CD8-positive, alpha-beta memory T cell (primary cell): Measurements from ENCODE around the gene SPRR5. TPM values are rescaled to one million over a fixed set of nuclear protein-coding genes. Genes with fewer than 3 reads are reported as not detected.

ENCODE experiments used
- CTCF ChIA-PET: fragments of 350-600 bp; sonication (Branson Sonifier 250); formaldehyde crosslinking; loops from one replicate; lab custom pipeline; 2021; ENCODE audit warnings: antibody characterized with exemption; lab: Charles Lee
- POLR2A ChIA-PET: fragments of 350-600 bp; sonication (Branson Sonifier 250); formaldehyde crosslinking; loops from one replicate; lab custom pipeline; 2021; ENCODE audit warnings: antibody characterized with exemption; lab: Charles Lee
- DNase-seq, 5 donors: peaks; one replicate each; pipeline versions ENCODE4 v3.0.0 to v3.0.0-alpha.2; 2020 to 2022; ENCODE audit warnings: mixed read lengths in 1 of 5
- H3K27ac ChIP-seq: one replicate; pipeline ENCODE4 v1.7.0; 2013; ENCODE audit warnings: low read depth, mild to moderate bottlenecking, low read length, moderate library complexity
- H3K27me3 ChIP-seq: 2 replicates; pipeline ENCODE4 v1.7.0; 2013; ENCODE audit warnings: low read length, mild to moderate bottlenecking; ENCODE audit not compliant: insufficient read depth, poor library complexity, severe bottlenecking
- H3K36me3 ChIP-seq: 2 replicates; pipeline ENCODE4 v1.7.0; 2013; ENCODE audit warnings: mild to moderate bottlenecking, low read length, moderate library complexity; ENCODE audit not compliant: insufficient read depth
- H3K4me1 ChIP-seq: 2 replicates; pipeline ENCODE4 v1.7.0; 2013; ENCODE audit warnings: mild to moderate bottlenecking, low read length, moderate library complexity; ENCODE audit not compliant: insufficient read depth
- H3K4me3 ChIP-seq: 2 replicates; pipeline ENCODE4 v1.7.0; 2013; ENCODE audit warnings: mild to moderate bottlenecking, low read length
- H3K9me3 ChIP-seq: 2 replicates; pipeline ENCODE4 v1.7.0; 2013; ENCODE audit warnings: mild to moderate bottlenecking, low read length
- H3K27ac Mint-ChIP-seq, 8 donors: one replicate each; pipeline ENCODE4 v1.8.0; 2020 to 2021; ENCODE audit warnings: mixed read lengths in 8 of 8, mild to moderate bottlenecking in 6 of 8, inconsistent platforms in 3 of 8, moderate library complexity in 3 of 8
- H3K27me3 Mint-ChIP-seq, 2 donors: one replicate each; pipeline ENCODE4 v1.8.0; 2020 to 2021; ENCODE audit warnings: mixed read lengths in 2 of 2, mild to moderate bottlenecking in 1 of 2, moderate library complexity in 1 of 2
- H3K36me3 Mint-ChIP-seq, 3 donors: one replicate each; pipeline ENCODE4 v1.8.0; 2020 to 2021; ENCODE audit warnings: mixed read lengths in 3 of 3, inconsistent platforms in 1 of 3, mild to moderate bottlenecking in 1 of 3
- H3K4me1 Mint-ChIP-seq, 3 donors: one replicate each; pipeline ENCODE4 v1.8.0; 2020 to 2021; ENCODE audit warnings: mixed read lengths in 3 of 3, inconsistent platforms in 1 of 3, mild to moderate bottlenecking in 1 of 3
- H3K4me3 Mint-ChIP-seq, 7 donors: one replicate each; pipeline ENCODE4 v1.8.0; 2020 to 2021; ENCODE audit warnings: mixed read lengths in 7 of 7, mild to moderate bottlenecking in 6 of 7, moderate library complexity in 4 of 7, inconsistent platforms in 2 of 7
- H3K9me3 Mint-ChIP-seq, 5 donors: one replicate each; pipeline ENCODE4 v1.8.0; 2020 to 2022; ENCODE audit warnings: mixed read lengths in 5 of 5, mild to moderate bottlenecking in 3 of 5, moderate library complexity in 2 of 5, inconsistent platforms in 1 of 5
- polyA plus RNA-seq: library from polyadenylated mRNA; unstranded; fragments of 300-500 nt; fragmentation: Illumina TruSeq; gene quantifications from one replicate; pipeline ENCODE4 v1.2.3, GENCODE V29; 2021
- total RNA-seq, 2 experiments: library from RNA; stranded (reverse); gene quantifications; one replicate each; pipeline ENCODE4 v1.2.3, GENCODE V29; 2021

The SPRR5 gene
- total and polyA plus RNA-seq, 3 experiments from 2014 or later: not detected

DNA sequence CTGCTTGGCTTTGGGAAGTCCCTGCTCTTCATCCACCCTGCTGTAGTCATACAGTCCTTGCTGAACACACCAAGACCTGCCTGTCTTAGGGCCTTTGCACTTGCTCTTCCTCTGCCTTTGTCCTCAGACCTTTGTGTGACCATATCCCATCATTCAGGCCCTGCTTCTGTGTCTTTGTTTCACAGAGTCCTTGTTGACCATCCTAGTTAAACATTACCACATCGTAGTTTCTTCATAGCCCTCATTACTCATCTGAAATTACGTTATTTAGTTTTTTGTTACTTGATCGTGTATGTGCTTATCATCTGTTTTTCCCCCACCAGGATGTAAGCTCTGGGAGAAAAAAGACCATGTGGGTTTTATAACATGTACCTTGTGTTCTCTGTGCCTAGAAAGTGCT lies 18.3 kb upstream of the SPRR5 start:
- Mint-ChIP-seq H3K4me1 (no peaks in the 10 kb centered on the region), H3K27me3 (peaks cover 13 to 16% of the 10 kb centered on the region in 2 donors), H3K9me3 (peaks cover 0 to 3% (median 0%) of the 10 kb centered on the region in 5 donors), H3K27ac (no peak overlapping the region), H3K4me3 (no peak overlapping the region), H3K36me3 (no peaks in the 10 kb centered on the region)
- no peak overlapping the region for H3K27ac ChIP-seq
- H3K4me3 ChIP-seq: no peak overlapping the region
- ChIA-PET POLR2A (no interaction called here), CTCF (no interaction called here)
- H3K9me3 ChIP-seq: peaks cover 4% of the 10 kb centered on the region
- no peaks in the 10 kb centered on the region for H3K27me3 ChIP-seq
- H3K4me1 ChIP-seq: no peaks in the 10 kb centered on the region
- no peak for DNase-seq
- H3K36me3 ChIP-seq: no peaks in the 10 kb centered on the region

GRCh38 chr1:152932170-152932811 lies 14.7 kb upstream of the SPRR5 start:
- H3K27me3 ChIP-seq: no peaks in the 10 kb centered on the region
- Mint-ChIP-seq H3K4me1 (no peaks in the 10 kb centered on the region), H3K27me3 (peaks cover 8 to 17% of the 10 kb centered on the region in 2 donors), H3K27ac (no peak overlapping the region), H3K36me3 (no peaks in the 10 kb centered on the region), H3K9me3 (peaks cover 0 to 3% (median 0%) of the 10 kb centered on the region in 5 donors), H3K4me3 (no peak overlapping the region)
- ChIA-PET POLR2A (no interaction called here), CTCF (no interaction called here)
- no peak for DNase-seq
- peaks cover 4% of the 10 kb centered on the region for H3K9me3 ChIP-seq
- no peaks in the 10 kb centered on the region for H3K4me1 ChIP-seq
- no peak overlapping the region for H3K4me3 ChIP-seq
- H3K27ac ChIP-seq: no peak overlapping the region
- H3K36me3 ChIP-seq: no peaks in the 10 kb centered on the region

DNA sequence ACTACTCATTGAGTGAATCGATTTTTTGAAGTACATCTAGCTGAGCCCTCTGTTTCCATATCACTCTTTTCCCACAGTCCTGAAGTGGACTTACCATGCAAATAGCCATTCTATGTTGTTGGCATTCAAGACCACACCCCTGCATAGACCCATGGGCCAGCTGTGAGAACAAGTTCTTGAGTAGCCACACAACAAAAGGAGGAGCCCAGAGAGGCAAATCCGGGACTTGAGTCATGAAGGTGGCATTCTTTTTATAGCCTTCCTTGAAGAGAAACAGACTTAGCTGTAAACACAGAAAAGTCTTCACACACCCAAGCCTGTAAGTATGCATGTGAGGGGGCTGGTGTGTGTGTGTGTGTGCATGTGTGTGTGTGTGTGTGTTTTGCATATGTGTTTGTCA lies 13.8 kb upstream of the SPRR5 start:
- peaks cover 4% of the 10 kb centered on the region for H3K9me3 ChIP-seq
- no peaks in the 10 kb centered on the region for H3K27me3 ChIP-seq
- Mint-ChIP-seq H3K27ac (no peak overlapping the region), H3K9me3 (peaks cover 0 to 3% (median 0%) of the 10 kb centered on the region in 5 donors), H3K4me3 (no peak overlapping the region), H3K36me3 (no peaks in the 10 kb centered on the region), H3K4me1 (no peaks in the 10 kb centered on the region), H3K27me3 (peaks cover 8 to 17% of the 10 kb centered on the region in 2 donors)
- no peaks in the 10 kb centered on the region for H3K36me3 ChIP-seq
- CTCF ChIA-PET: no interaction called here
- no peak overlapping the region for H3K4me3 ChIP-seq
- no peak for DNase-seq
- no peaks in the 10 kb centered on the region for H3K4me1 ChIP-seq
- POLR2A ChIA-PET: no interaction called here
- H3K27ac ChIP-seq: no peak overlapping the region

GRCh38 chr1:152940614-152941013 lies 6.4 kb upstream of the SPRR5 start:
- Histone ChIP-seq H3K36me3 (no peaks in the 10 kb centered on the region), H3K4me3 (no peak overlapping the region), H3K27me3 (no peaks in the 10 kb centered on the region), H3K4me1 (no peaks in the 10 kb centered on the region), H3K9me3 (no peaks in the 10 kb centered on the region), H3K27ac (no peak overlapping the region)
- H3K27me3 Mint-ChIP-seq: peaks cover 4 to 8% of the 10 kb centered on the region in 2 donors
- no peak overlapping the region for H3K27ac Mint-ChIP-seq
- CTCF ChIA-PET: no interaction called here
- H3K9me3 Mint-ChIP-seq: peaks cover 0 to 3% (median 1%) of the 10 kb centered on the region in 5 donors
- peaks cover 0 to 2% (median 0%) of the 10 kb centered on the region in 3 donors for H3K36me3 Mint-ChIP-seq
- no peak for DNase-seq
- POLR2A ChIA-PET: no interaction called here
- H3K4me3 Mint-ChIP-seq: no peak overlapping the region
- H3K4me1 Mint-ChIP-seq: no peaks in the 10 kb centered on the region

- H3K4me1 ChIP-seq: no peaks in the 10 kb centered on the region
- no peaks in the 10 kb centered on the region for H3K9me3 ChIP-seq
- no peaks in the 10 kb centered on the region for H3K4me1 Mint-ChIP-seq
- H3K27ac ChIP-seq: no peak overlapping the region
- H3K9me3 Mint-ChIP-seq: peaks cover 0 to 3% (median 1%) of the 10 kb centered on the region in 5 donors
- H3K36me3 Mint-ChIP-seq: peaks cover 0 to 2% (median 0%) of the 10 kb centered on the region in 3 donors
- H3K4me3 Mint-ChIP-seq: no peak overlapping the region
- ChIA-PET POLR2A (no interaction called here), CTCF (no interaction called here)
- no peak overlapping the region for H3K4me3 ChIP-seq
- H3K27me3 ChIP-seq: no peaks in the 10 kb centered on the region
- H3K36me3 ChIP-seq: no peaks in the 10 kb centered on the region
- H3K27me3 Mint-ChIP-seq: peaks cover 4 to 12% of the 10 kb centered on the region in 2 donors
- DNase-seq: no peak
- no peak overlapping the region for H3K27ac Mint-ChIP-seq
Observed at GRCh38 chr1:152941037-152941711, 5.8 kb upstream of the SPRR5 start.

GRCh38 chr1:152942161-152942560 lies 4.8 kb upstream of the SPRR5 start:
- CTCF ChIA-PET: no interaction called here
- no peak overlapping the region for H3K27ac Mint-ChIP-seq
- DNase-seq: no peak
- Histone ChIP-seq H3K27me3 (no peaks in the 10 kb centered on the region), H3K27ac (no peak overlapping the region), H3K9me3 (no peaks in the 10 kb centered on the region), H3K36me3 (no peaks in the 10 kb centered on the region), H3K4me3 (no peak overlapping the region), H3K4me1 (no peaks in the 10 kb centered on the region)
- peaks cover 0 to 3% (median 1%) of the 10 kb centered on the region in 5 donors for H3K9me3 Mint-ChIP-seq
- no peaks in the 10 kb centered on the region for H3K4me1 Mint-ChIP-seq
- POLR2A ChIA-PET: no interaction called here
- peaks cover 5 to 19% of the 10 kb centered on the region in 2 donors for H3K27me3 Mint-ChIP-seq
- peaks cover 0 to 2% (median 0%) of the 10 kb centered on the region in 3 donors for H3K36me3 Mint-ChIP-seq
- no peak overlapping the region for H3K4me3 Mint-ChIP-seq

- H3K4me3 ChIP-seq: no peak overlapping the region
- no peaks in the 10 kb centered on the region for H3K36me3 ChIP-seq
- H3K4me1 ChIP-seq: no peaks in the 10 kb centered on the region
- Mint-ChIP-seq H3K36me3 (no peaks in the 10 kb centered on the region), H3K4me1 (no peaks in the 10 kb centered on the region), H3K27ac (no peak overlapping the region), H3K4me3 (no peak overlapping the region), H3K9me3 (no peaks in the 10 kb centered on the region), H3K27me3 (peaks cover 10 to 18% of the 10 kb centered on the region in 2 donors)
- CTCF ChIA-PET: no interaction called here
- H3K27me3 ChIP-seq: no peaks in the 10 kb centered on the region
- POLR2A ChIA-PET: no interaction called here
- no peak for DNase-seq
- H3K9me3 ChIP-seq: no peaks in the 10 kb centered on the region
- no peak overlapping the region for H3K27ac ChIP-seq
Observed at GRCh38 chr1:152946248-152946647, 758 bp upstream of the SPRR5 start.

DNA sequence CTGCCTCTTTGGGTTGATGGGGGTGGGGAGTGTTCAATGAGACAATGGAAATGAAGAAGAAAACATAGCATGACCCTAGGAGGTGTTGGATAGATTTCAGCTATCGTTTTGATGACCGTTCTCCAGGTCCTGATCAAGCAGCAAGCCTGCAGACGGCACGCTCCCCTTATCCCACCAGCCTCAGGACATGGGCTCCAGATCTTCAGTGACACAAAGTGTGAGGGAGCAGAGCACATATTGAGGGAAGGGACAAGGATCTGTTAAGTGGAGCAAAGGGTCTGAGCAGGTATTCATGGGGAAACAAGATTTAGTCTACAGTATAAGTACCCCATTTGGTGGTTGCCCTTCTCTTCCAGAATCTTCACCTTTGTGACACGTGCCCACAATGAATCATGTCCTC lies 4.7 kb downstream of the SPRR5 start:
- no peak for DNase-seq
- Histone ChIP-seq H3K4me1 (no peaks in the 10 kb centered on the region), H3K27me3 (no peaks in the 10 kb centered on the region), H3K9me3 (no peaks in the 10 kb centered on the region), H3K27ac (no peak overlapping the region), H3K4me3 (no peak overlapping the region), H3K36me3 (no peaks in the 10 kb centered on the region)
- Mint-ChIP-seq H3K36me3 (no peaks in the 10 kb centered on the region), H3K9me3 (peaks cover 0 to 1% (median 0%) of the 10 kb centered on the region in 5 donors), H3K4me1 (no peaks in the 10 kb centered on the region), H3K27me3 (peaks cover 10% of the 10 kb centered on the region in 2 donors), H3K4me3 (no peak overlapping the region), H3K27ac (no peak overlapping the region)
- ChIA-PET CTCF (no interaction called here), POLR2A (no interaction called here)
